IMR-90 (cell line): Measurements from ENCODE around the gene ING3. TPM values are rescaled to one million over a fixed set of nuclear protein-coding genes. Genes with fewer than 3 reads are reported as not detected.

Experiments used
- ATAC-seq: fragments of 200-7000 bp; cut with Tn5 transposase; 2 replicates; pipeline ENCODE4 v1.9.1; 2020; ENCODE audit warnings: low read depth, mild to moderate bottlenecking, moderate library complexity
- Bru-seq: library from RNA; stranded (reverse); fragments of 400-500 nt; gene quantifications from one replicate; lab custom pipeline; 2021; lab: Mats Ljungman, UMichigan
- BruChase-seq, 2 experiments: library from RNA; stranded (reverse); fragments of 400-500 nt; gene quantifications; one replicate each; lab custom pipeline; 2021; lab: Mats Ljungman, UMichigan
- BruUV-seq: library from RNA; stranded (reverse); fragments of 400-500 nt; replicated peaks from 2 replicates; lab custom pipeline; 2021; lab: Mats Ljungman, UMichigan
- CTCF ChIA-PET: fragments of 300-600 bp; formaldehyde crosslinking; extraction: SDS; loops from one replicate; lab custom pipeline; 2021; ENCODE audit warnings: antibody characterized with exemption; lab: Yijun Ruan, JAX
- POLR2A ChIA-PET: fragments of 300-600 bp; sonication (Branson Sonifier 250); formaldehyde crosslinking; loops from one replicate; lab custom pipeline; 2022; ENCODE audit warnings: antibody characterized with exemption; ENCODE audit not compliant: unreplicated experiment; lab: Charles Lee
- DNase-seq: peaks from one replicate; pipeline ENCODE4 v3.0.0; 2013
- H2AFZ ChIP-seq: replicated peaks from 2 replicates; pipeline ENCODE3; 2013; ENCODE audit warnings: low read length, mild to moderate bottlenecking; ENCODE audit not compliant: poor library complexity
- H2AK5ac ChIP-seq: 2 replicates; pipeline ENCODE4 v1.6.1; 2013; ENCODE audit warnings: low read depth, low read length, inconsistent platforms
- H2AK9ac ChIP-seq: replicated peaks from 2 replicates; pipeline ENCODE3; 2013; ENCODE audit warnings: mild to moderate bottlenecking, low read depth, low read length, moderate library complexity; ENCODE audit not compliant: poor library complexity
- H2BK120ac ChIP-seq: 2 replicates; pipeline ENCODE4 v1.6.1; 2013; ENCODE audit warnings: low read depth, low read length, inconsistent platforms
- H2BK15ac ChIP-seq: 3 replicates; pipeline ENCODE4 v1.6.1; 2013; ENCODE audit warnings: low read depth, low read length, inconsistent platforms
- H2BK20ac ChIP-seq: 2 replicates; pipeline ENCODE4 v1.6.1; 2013; ENCODE audit warnings: low read depth, mild to moderate bottlenecking, inconsistent platforms, low read length, moderate library complexity
- H2BK5ac ChIP-seq: 2 replicates; pipeline ENCODE4 v1.6.1; 2013; ENCODE audit warnings: mild to moderate bottlenecking, low read depth, low read length, inconsistent platforms; ENCODE audit not compliant: poor library complexity, severe bottlenecking
- H3K14ac ChIP-seq: replicated peaks from 2 replicates; pipeline ENCODE4 v1.6.1; 2013; ENCODE audit warnings: low read depth, low read length, inconsistent platforms
- H3K18ac ChIP-seq: 2 replicates; pipeline ENCODE4 v1.6.1; 2013; ENCODE audit warnings: low read depth, low read length, control low read depth
- H3K23ac ChIP-seq: 2 replicates; pipeline ENCODE4 v1.6.1; 2013; ENCODE audit warnings: low read depth, low read length, inconsistent platforms
- H3K27ac ChIP-seq: 2 replicates; pipeline ENCODE4 v1.5.1; 2013; ENCODE audit warnings: mild to moderate bottlenecking, control low read depth, low read length; ENCODE audit not compliant: insufficient read depth
- H3K27me3 ChIP-seq: 2 replicates; pipeline ENCODE4 v1.6.1; 2013; ENCODE audit warnings: low read length; ENCODE audit not compliant: control insufficient read depth, insufficient read depth
- H3K36me3 ChIP-seq: 2 replicates; pipeline ENCODE4 v1.6.1; 2013; ENCODE audit warnings: low read length, mixed read lengths; ENCODE audit not compliant: control insufficient read depth, insufficient read depth
- H3K4ac ChIP-seq: 2 replicates; pipeline ENCODE4 v1.6.1; 2013; ENCODE audit warnings: low read depth, low read length, inconsistent platforms
- H3K4me1 ChIP-seq: 2 replicates; pipeline ENCODE4 v1.6.1; 2013; ENCODE audit warnings: low read length, mixed read lengths; ENCODE audit not compliant: control insufficient read depth, insufficient read depth
- H3K4me2 ChIP-seq: 2 replicates; pipeline ENCODE4 v1.6.1; 2013; ENCODE audit warnings: low read depth, mild to moderate bottlenecking, control low read depth, low read length, moderate library complexity
- H3K4me3 ChIP-seq: 2 replicates; pipeline ENCODE4 v1.5.1; 2013; ENCODE audit warnings: low read depth, mild to moderate bottlenecking, control low read depth, low read length, moderate library complexity; ENCODE audit not compliant: insufficient read depth
- H3K56ac ChIP-seq: 2 replicates; pipeline ENCODE4 v1.6.1; 2013; ENCODE audit warnings: low read length, inconsistent platforms; ENCODE audit not compliant: insufficient read depth; ENCODE audit errors: extremely low read depth
- H3K79me1 ChIP-seq, 2 experiments: 2 replicates each; pipeline ENCODE4 v1.6.1; 2013; ENCODE audit warnings: low read length in 2 of 2, inconsistent platforms in 1 of 2, low read depth in 1 of 2
- H3K9ac ChIP-seq: 2 replicates; pipeline ENCODE4 v1.6.1; 2013; ENCODE audit warnings: low read depth, low read length, control low read depth
- H3K9me1 ChIP-seq: 2 replicates; pipeline ENCODE4 v1.6.1; 2013; ENCODE audit warnings: low read length, inconsistent platforms; ENCODE audit not compliant: insufficient read depth
- H3K9me3 ChIP-seq: 2 replicates; pipeline ENCODE4 v1.6.1; 2013; ENCODE audit warnings: low read length; ENCODE audit not compliant: control insufficient read depth, insufficient read depth
- H4K20me1 ChIP-seq: 2 replicates; pipeline ENCODE4 v1.6.1; 2013; ENCODE audit warnings: low read length, inconsistent platforms; ENCODE audit not compliant: insufficient read depth
- H4K5ac ChIP-seq: 2 replicates; pipeline ENCODE4 v1.6.1; 2013; ENCODE audit warnings: mild to moderate bottlenecking, low read depth, low read length, control low read depth
- H4K8ac ChIP-seq, 2 experiments: 2 replicates each; pipeline ENCODE4 v1.6.1; 2013; ENCODE audit warnings: low read depth in 2 of 2, low read length in 2 of 2, control low read depth in 1 of 2, inconsistent platforms in 1 of 2
- H4K91ac ChIP-seq: 2 replicates; pipeline ENCODE4 v1.6.1; 2013; ENCODE audit warnings: low read depth, low read length, inconsistent platforms; ENCODE audit not compliant: insufficient read depth
- BHLHE40 ChIP-seq: fragments of 150-350 bp; IDR thresholded peaks from 2 replicates; pipeline ENCODE4 v1.6.1; 2016; ENCODE audit warnings: mild to moderate bottlenecking, low read depth, low read length
- CHD1 ChIP-seq: IDR thresholded peaks from 2 replicates; pipeline ENCODE4 v1.6.1; 2012; ENCODE audit warnings: low read depth, low read length, improper control_type of control experiment
- CTCF ChIP-seq: conservative IDR thresholded peaks from 2 replicates; pipeline ENCODE4 v1.5.1; 2012; ENCODE audit warnings: mild to moderate bottlenecking, low read depth, low read length, improper control_type of control experiment
- FOS ChIP-seq: fragments of 150-350 bp; IDR thresholded peaks from 2 replicates; pipeline ENCODE4 v1.6.1; 2016; ENCODE audit warnings: low read depth, low read length
- MXI1 ChIP-seq: IDR thresholded peaks from 2 replicates; pipeline ENCODE4 v1.6.1; 2012; ENCODE audit warnings: low read depth, mild to moderate bottlenecking, low read length, moderate library complexity, borderline replicate concordance
- NFE2L2 ChIP-seq: fragments of 150-350 bp; IDR thresholded peaks from 2 replicates; pipeline ENCODE4 v1.6.1; 2016; ENCODE audit warnings: low read depth, mild to moderate bottlenecking, low read length
- RAD21 ChIP-seq: IDR thresholded peaks from 2 replicates; pipeline ENCODE4 v1.6.1; 2012; ENCODE audit warnings: low read length, improper control_type of control experiment
- RFX5 ChIP-seq: IDR thresholded peaks from 2 replicates; pipeline ENCODE4 v1.8.0; 2012; ENCODE audit warnings: low read depth, mild to moderate bottlenecking, low read length, moderate library complexity
- WGBS, 2 experiments: methylation state at CpG; one replicate each; pipeline versions ENCODE4 v1.1.5 to v1.1.7; 2013; ENCODE audit warnings: missing lambda C conversion rate in 2 of 2; ENCODE audit not compliant: insufficient read length in 1 of 2; ENCODE audit errors: extremely low coverage in 2 of 2; 5-methylcytosine and 5-hydroxymethylcytosine counted together
- dilution Hi-C: fragments of 300-500 bp; cut with HindIII; formaldehyde crosslinking; loops from one replicate; pipeline ENCODE4 v1.14.3; 2018; ENCODE audit warnings: low sequenced_read_pairs; ENCODE audit not compliant: unreplicated experiment
- in situ Hi-C: fragments of 300-500 bp; cut with MboI; formaldehyde crosslinking; loops from 3 replicates; pipeline ENCODE4 v1.14.3; 2019; ENCODE audit warnings: low sequenced_read_pairs, inconsistent platforms, mixed read lengths
- intact Hi-C: fragments of 100-400 bp; cut with micrococcal nuclease; formaldehyde crosslinking; loops from 2 replicates; pipeline ENCODE4 v1.10.0; 2022
- long read RNA-seq: library from polyadenylated mRNA; unstranded; transcript quantifications from one replicate; pipeline ENCODE4 v2.0.0, GENCODE V29; 2021; ENCODE audit not compliant: unreplicated experiment
- polyA plus RNA-seq, 3 experiments: library from polyadenylated mRNA; depleted of rRNA; stranded (reverse); fragments of >200 nt; gene quantifications; 2 replicates each; pipeline ENCODE4 v1.2.3, GENCODE V29; 2012; ENCODE audit warnings: low replicate concordance in 1 of 3
- total RNA-seq: library from RNA; depleted of rRNA; stranded (reverse); fragments of >200 nt; gene quantifications from 2 replicates; pipeline ENCODE4 v1.2.3, GENCODE V29; 2012; rRNA removed
- TF ChIP-seq, protein P1 (sequence below): fragments of 150-350 bp; IDR thresholded peaks from 2 replicates; pipeline ENCODE4 v1.6.1; 2016; ENCODE audit warnings: low read depth, mild to moderate bottlenecking, low read length, moderate library complexity, borderline replicate concordance

Gene ING3, protein sequence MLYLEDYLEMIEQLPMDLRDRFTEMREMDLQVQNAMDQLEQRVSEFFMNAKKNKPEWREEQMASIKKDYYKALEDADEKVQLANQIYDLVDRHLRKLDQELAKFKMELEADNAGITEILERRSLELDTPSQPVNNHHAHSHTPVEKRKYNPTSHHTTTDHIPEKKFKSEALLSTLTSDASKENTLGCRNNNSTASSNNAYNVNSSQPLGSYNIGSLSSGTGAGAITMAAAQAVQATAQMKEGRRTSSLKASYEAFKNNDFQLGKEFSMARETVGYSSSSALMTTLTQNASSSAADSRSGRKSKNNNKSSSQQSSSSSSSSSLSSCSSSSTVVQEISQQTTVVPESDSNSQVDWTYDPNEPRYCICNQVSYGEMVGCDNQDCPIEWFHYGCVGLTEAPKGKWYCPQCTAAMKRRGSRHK
- total RNA-seq = 11.3 and 14.4 TPM in 2 replicates
- polyA plus RNA-seq (2012; rRNA removed) = 6.8 and 7.2 TPM in 2 replicates
- 0.82 and 1.1 TPM in 2 replicates for polyA plus RNA-seq (2012; cell fraction: cytosol; rRNA removed)
- 1.3 and 13.2 TPM in 2 replicates for polyA plus RNA-seq (2012; cell fraction: nucleus; rRNA removed; ENCODE audit: low replicate concordance)
- Bru-seq, nascent RNA = percentile 72 among the genes with signal in this experiment
- percentile 47 among the genes with signal in this experiment for BruChase-seq, experiment 1, labeled RNA remaining after a 6-hour chase
- BruChase-seq, experiment 2, labeled RNA remaining after a 2-hour chase = percentile 52 among the genes with signal in this experiment
- long read RNA-seq, transcript ING3-201 (12 exons, 3,777 nt) = major isoform, 8 of 11 reads
- long read RNA-seq, partial matches to known transcripts = 0 of 11 reads
- long read RNA-seq, other reads (novel, unspliced or antisense) = 1 of 11 reads

GRCh38 chr7:120950539-120951308, at the start of gene ING3:
ING3 (plus strand) TSS chr7:120950777; CDS start chr7:120950897, 120 bp downstream.
- CTCF ChIA-PET = interaction anchor here (0.6 to 1.0 kb wide), 2 partner anchors 87 to 144 kb away, joined by 3 read pairs; no protein-coding TSS in a partner anchor
- H3K4ac ChIP-seq = peak within 1 kb of the TSS; percentile 99
- H3K27me3 ChIP-seq = 0 out of 2 replicates have a peak, but pooled peaks cover 2% of the 10 kb centered on the region
- peak within 1 kb of the TSS; percentile 95 for H4K5ac ChIP-seq
- H3K14ac ChIP-seq = peak within 1 kb of the TSS; percentile 94
- POLR2A ChIA-PET = interaction anchor here (0.5 to 1.5 kb wide), 9 partner anchors 11 to 1907 kb away, joined by 3 to 12 read pairs (median 4); partner anchors contain the start of gene TSPAN12
- dilution Hi-C loops = no loop called here
- peak within 1 kb of the TSS; percentile 47; the same call in 1 of the 2 replicates for H2BK20ac ChIP-seq
- H2BK120ac ChIP-seq = peak within 1 kb of the TSS; percentile 94
- H3K23ac ChIP-seq = peak within 1 kb of the TSS; percentile 92
- H4K8ac ChIP-seq = peak within 1 kb of the TSS; percentile 85 to 98
- peaks cover 8 to 10% of the 10 kb centered on the region in 2 experiments for H3K79me1 ChIP-seq
- H3K9me3 ChIP-seq = no peaks in the 10 kb centered on the region
- peak; percentile 97 for DNase-seq
- in situ Hi-C loops = no loop called here
- H2BK5ac ChIP-seq = peak within 1 kb of the TSS; percentile 99
- no TSS peak for BruUV-seq
- H3K18ac ChIP-seq = peak within 1 kb of the TSS; percentile 91
- peak within 1 kb of the TSS; percentile 51; the same call in 1 of the 2 replicates for H2AK5ac ChIP-seq
- H2BK15ac ChIP-seq = peak within 1 kb of the TSS; percentile 69; the same call in 1 of the 3 replicates
- H2AK9ac ChIP-seq = peak within 1 kb of the TSS; percentile 98
- H3K9ac ChIP-seq = peak within 1 kb of the TSS; percentile 98
- peak; percentile 97 for ATAC-seq
- peaks cover 3% of the 10 kb centered on the region for H3K36me3 ChIP-seq
- intact Hi-C loops = loop anchor here (10.0 kb wide), 1 partner anchor 1044 kb away; no protein-coding TSS in a partner anchor
- peak within 1 kb of the TSS; percentile 97 for H4K91ac ChIP-seq
- peaks cover 2% of the 10 kb centered on the region; the same call in 1 of the 2 replicates for H3K4me1 ChIP-seq
- peak within 1 kb of the TSS; percentile 95 for H3K4me2 ChIP-seq
- H3K9me1 ChIP-seq = no peaks in the 10 kb centered on the region
- 0 out of 2 replicates have a peak, but pooled peaks cover 4% of the 10 kb centered on the region for H4K20me1 ChIP-seq
- WGBS, 2 experiments = 0% methylated on average over 21 of the region's 71 CpGs; no CpG with 5 or more reads in 1 of the 2 experiments
- peak within 1 kb of the TSS; percentile 98 for H3K56ac ChIP-seq
- H3K27ac ChIP-seq = peak within 1 kb of the TSS; percentile 99
- peak within 1 kb of the TSS; percentile 89 for H3K4me3 ChIP-seq
- peak within 1 kb of the TSS; percentile 99 for H2AFZ ChIP-seq
- TF ChIP-seq MXI1 (peak; percentile 49; the same call in 1 of the 2 replicates), CHD1 (peak; percentile 80; the same call in 1 of the 2 replicates), RAD21 (no peak), FOS (0 out of 2 replicates have a peak, but pooled peaks have one; percentile 22), RFX5 (no peak), BHLHE40 (0 out of 2 replicates have a peak, but pooled peaks have one; percentile 16), CTCF (no peak), NFE2L2 (no peak)
- TF ChIP-seq, protein P1, sequence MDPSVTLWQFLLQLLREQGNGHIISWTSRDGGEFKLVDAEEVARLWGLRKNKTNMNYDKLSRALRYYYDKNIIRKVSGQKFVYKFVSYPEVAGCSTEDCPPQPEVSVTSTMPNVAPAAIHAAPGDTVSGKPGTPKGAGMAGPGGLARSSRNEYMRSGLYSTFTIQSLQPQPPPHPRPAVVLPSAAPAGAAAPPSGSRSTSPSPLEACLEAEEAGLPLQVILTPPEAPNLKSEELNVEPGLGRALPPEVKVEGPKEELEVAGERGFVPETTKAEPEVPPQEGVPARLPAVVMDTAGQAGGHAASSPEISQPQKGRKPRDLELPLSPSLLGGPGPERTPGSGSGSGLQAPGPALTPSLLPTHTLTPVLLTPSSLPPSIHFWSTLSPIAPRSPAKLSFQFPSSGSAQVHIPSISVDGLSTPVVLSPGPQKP = no peak
